Measurements from ENCODE around the gene CFAP141.
A peak's percentile ranks its signal among the peaks of the same experiment; 100 is the strongest.

CFAP141 gene

GRCh38 chr1:154179946-154180687 lies 26.0 kb downstream of the CFAP141 start:
- Histone ChIP-seq H3K9me2 (replicated peaks; ENCODE audit: control insufficient read depth, low read length) (no peaks in the 10 kb centered on the region), H4K20me1 (ENCODE audit: control insufficient read depth, insufficient read depth, low read depth, low read length) (peaks cover 48% of the 10 kb centered on the region), H3K79me2 (ENCODE audit: control insufficient read depth, low read length) (peaks cover 79% of the 10 kb centered on the region), H3K27me3 (ENCODE audit: control insufficient read depth, low read length) (no peaks in the 10 kb centered on the region), H3F3A (ENCODE audit: control insufficient read depth, insufficient read depth) (no peaks in the 10 kb centered on the region), H3K36me3 (ENCODE audit: control insufficient read depth, low read length) (peaks cover 68% of the 10 kb centered on the region), H3K9me3 (ENCODE audit: control insufficient read depth, insufficient read depth, low read length) (no peaks in the 10 kb centered on the region), H3K4me3 (ENCODE audit: low read length) (peak overlapping the region; percentile 82), H3K4me2 (ENCODE audit: low read length) (peak overlapping the region; percentile 91), H3K4me1 (ENCODE audit: control insufficient read depth, low read length) (peaks cover 52% of the 10 kb centered on the region), H3K27ac (ENCODE audit: low read depth, low read length) (peak overlapping the region; percentile 66)
- no peak for TF ChIP-seq CTCF (IDR thresholded peaks at IDR 0.05; ENCODE audit: low read depth, low read length, poor library complexity, severe bottlenecking)
- TF ChIP-seq EZH2phosphoT487 (IDR thresholded peaks at IDR 0.05; ENCODE audit: borderline replicate concordance, low read length) = no peak

- no peaks in the 10 kb centered on the region for H3F3A ChIP-seq (ENCODE audit: control insufficient read depth, insufficient read depth)
- peaks cover 48% of the 10 kb centered on the region for H4K20me1 ChIP-seq (ENCODE audit: control insufficient read depth, insufficient read depth, low read depth, low read length)
- peak overlapping the region; percentile 82; the same call in 1 of the 2 replicates for H3K4me3 ChIP-seq (ENCODE audit: low read length)
- no peaks in the 10 kb centered on the region for H3K27me3 ChIP-seq (ENCODE audit: control insufficient read depth, low read length)
- no peaks in the 10 kb centered on the region for H3K9me2 ChIP-seq (replicated peaks; ENCODE audit: control insufficient read depth, low read length)
- H3K79me2 ChIP-seq (ENCODE audit: control insufficient read depth, low read length) = peaks cover 87% of the 10 kb centered on the region
- no peak for TF ChIP-seq CTCF (IDR thresholded peaks at IDR 0.05; ENCODE audit: low read depth, low read length, poor library complexity, severe bottlenecking)
- no peak for TF ChIP-seq EZH2phosphoT487 (IDR thresholded peaks at IDR 0.05; ENCODE audit: borderline replicate concordance, low read length)
- peaks cover 52% of the 10 kb centered on the region for H3K4me1 ChIP-seq (ENCODE audit: control insufficient read depth, low read length)
- H3K4me2 ChIP-seq (ENCODE audit: low read length) = peak overlapping the region; percentile 91
- peaks cover 75% of the 10 kb centered on the region for H3K36me3 ChIP-seq (ENCODE audit: control insufficient read depth, low read length)
- no peaks in the 10 kb centered on the region for H3K9me3 ChIP-seq (ENCODE audit: control insufficient read depth, insufficient read depth, low read length)
- H3K27ac ChIP-seq (ENCODE audit: low read depth, low read length) = no peak overlapping the region
These were observed 27.0 kb downstream of the CFAP141 start for GRCh38 chr1:154178911-154179811.

GRCh38 chr1:154178013-154178412 lies 28.1 kb downstream of the CFAP141 start:
- H3K27ac ChIP-seq (ENCODE audit: low read depth, low read length) = no peak overlapping the region
- H3K79me2 ChIP-seq (ENCODE audit: control insufficient read depth, low read length) = peaks cover 87% of the 10 kb centered on the region
- peaks cover 81% of the 10 kb centered on the region for H3K36me3 ChIP-seq (ENCODE audit: control insufficient read depth, low read length)
- H3K4me3 ChIP-seq (ENCODE audit: low read length) = peak overlapping the region; percentile 82; the same call in 1 of the 2 replicates
- H3K4me2 ChIP-seq (ENCODE audit: low read length) = peak overlapping the region; percentile 91
- no peaks in the 10 kb centered on the region for H3K9me3 ChIP-seq (ENCODE audit: control insufficient read depth, insufficient read depth, low read length)
- no peaks in the 10 kb centered on the region for H3K9me2 ChIP-seq (replicated peaks; ENCODE audit: control insufficient read depth, low read length)
- H3F3A ChIP-seq (ENCODE audit: control insufficient read depth, insufficient read depth) = no peaks in the 10 kb centered on the region
- TF ChIP-seq EZH2phosphoT487 (IDR thresholded peaks at IDR 0.05; ENCODE audit: borderline replicate concordance, low read length) = no peak
- no peak for TF ChIP-seq CTCF (IDR thresholded peaks at IDR 0.05; ENCODE audit: low read depth, low read length, poor library complexity, severe bottlenecking)
- H4K20me1 ChIP-seq (ENCODE audit: control insufficient read depth, insufficient read depth, low read depth, low read length) = peaks cover 48% of the 10 kb centered on the region
- H3K4me1 ChIP-seq (ENCODE audit: control insufficient read depth, low read length) = peaks cover 52% of the 10 kb centered on the region
- H3K27me3 ChIP-seq (ENCODE audit: control insufficient read depth, low read length) = no peaks in the 10 kb centered on the region
